Pancreas (tissue), 10 donors: ENCODE data around the gene TRAPPC5. TPM values are rescaled to one million over a fixed set of nuclear protein-coding genes. Genes with fewer than 3 reads are reported as not detected.

Experiments used
- ATAC-seq, 4 donors: fragments of 200-7000 bp; cut with Tn5 transposase; one replicate each; pipeline versions ENCODE4 v1.8.0 to v1.9.1; 2020; ENCODE audit warnings: mild to moderate bottlenecking in 4 of 4, moderate library complexity in 4 of 4
- DNase-seq, 6 donors: peaks; one replicate each; pipeline ENCODE4 v3.0.0-alpha.2; 2020
- FAIRE-seq: peaks from 2 replicates; lab custom pipeline; 2012; peaks lifted over from hg19 to GRCh38; lab: Jason Lieb, UNC
- H3K27ac ChIP-seq, 4 donors: fragments of 200-600 bp; sonication (generic); 1 replicate in 3 of 4; 2 replicates in 1 of 4; pipeline versions ENCODE4 v1.5.0 to v1.8.0; 2020
- H3K27me3 ChIP-seq, 4 donors: fragments of 200-600 bp; one replicate each; pipeline ENCODE4 v1.8.0; 2021
- H3K36me3 ChIP-seq, 3 donors: fragments of 200-600 bp; sonication (generic) in 1 of 3; one replicate each; pipeline versions ENCODE4 v1.5.0 to v1.8.0; 2020 to 2021
- H3K4me1 ChIP-seq, 3 donors: fragments of 200-600 bp; one replicate each; pipeline ENCODE4 v1.8.0; 2021
- H3K4me3 ChIP-seq, 4 donors: fragments of 200-600 bp; sonication (generic) in 2 of 4; one replicate each; pipeline versions ENCODE4 v1.5.0 to v1.8.0; 2020 to 2021
- H3K9me3 ChIP-seq, 4 donors: fragments of 200-600 bp; one replicate each; pipeline ENCODE4 v1.8.0; 2021
- CTCF ChIP-seq, 4 donors: fragments of 200-600 bp; sonication (generic) in 3 of 4; IDR thresholded peaks; one replicate each; pipeline versions ENCODE4 v1.5.0 to v1.8.0; 2021; ENCODE audit warnings: antibody characterized with exemption in 4 of 4
- WGBS, 2 donors: extraction: QIAGEN DNeasy Blood & Tissue Kit; methylation state at CpG; one replicate each; pipeline ENCODE4 v1.1.7; 2013; 5-methylcytosine and 5-hydroxymethylcytosine counted together
- intact Hi-C, 3 donors: fragments of 100-400 bp; cut with DNase I; formaldehyde crosslinking; loops; one replicate each; pipeline versions ENCODE4 v1.11.1 to v1.14.2; 2022
- polyA plus RNA-seq, 2 donors: library from polyadenylated mRNA; stranded (reverse); fragments of 200-250 nt; gene quantifications; one replicate each; pipeline ENCODE4 v1.2.3, GENCODE V29; 2013
- total RNA-seq, 6 donors: library from RNA; stranded (reverse); fragmentation: NEBNext Ultra II Directional in 4 of 6; extraction: Animal tissue kit (Norgen Biotek cat#: 25700) in 4 of 6; gene quantifications; one replicate each; pipeline versions ENCODE4 v1.2.1 to v1.2.4, GENCODE V29; 2021 to 2023
- donor health status: healthy with polysubstance abuse.
- donor health status: DM: no; HTN: no; CAD: no; lungs with moderate emphysema.
- donor health status: DM: no; HTN: no; CAD: no.
- donor health status: control.
- donor health status: control.
- donor health status: Bipolar disorder and iron deficiency.
- donor health status: DM: yes; HTN: yes; CAD: no.
- donor health status: DM: no; HTN: no; CAD: no.
- donor health status: DM: no; HTN: no; CAD: no.
- donor health status: DM: yes; HTN: yes; CAD: no.

Gene TRAPPC5
- total and polyA plus RNA-seq, 8 donors: 26.7 to 89.9 (median 43.9) TPM

- H3K27me3 ChIP-seq: peaks cover 0 to 6% (median 0%) of the 10 kb centered on the region in 4 donors
- no peak within 1 kb of the TSS for H3K4me3 ChIP-seq
- no peak within 1 kb of the TSS for H3K27ac ChIP-seq
- ATAC-seq (no peak), FAIRE-seq (no peak), DNase-seq (no peak)
- no peaks in the 10 kb centered on the region for H3K36me3 ChIP-seq
- H3K4me1 ChIP-seq: no peaks in the 10 kb centered on the region
- WGBS, 2 donors: 52 to 77% methylated on average over 9 of the region's 9 CpGs
- no peak for TF ChIP-seq CTCF (IDR thresholded peaks at IDR 0.05)
- no peaks in the 10 kb centered on the region for H3K9me3 ChIP-seq
- intact Hi-C loops: no loop called here
Measured at GRCh38 chr19:7668842-7669241, 11.8 kb upstream of the TRAPPC5 start, which contains the start of gene RETN. Gene RETN, plus strand, starts transcription at chr19:7669049. Its CDS starts 278 bp downstream, at chr19:7669327.

- Histone ChIP-seq H3K27ac (no peak overlapping the region), H3K9me3 (no peaks in the 10 kb centered on the region), H3K36me3 (no peaks in the 10 kb centered on the region), H3K4me1 (no peaks in the 10 kb centered on the region), H3K27me3 (peaks cover 0 to 6% (median 0%) of the 10 kb centered on the region in 4 donors), H3K4me3 (no peak overlapping the region)
- intact Hi-C loops: loop anchor here in 1 of 3 donors (10.0 kb wide), 2 partner anchors 135 to 305 kb away; no protein-coding TSS in a partner anchor
- no peak for FAIRE-seq
- no peak for TF ChIP-seq CTCF (IDR thresholded peaks at IDR 0.05)
- no peak for DNase-seq
- WGBS, 2 donors: 18 to 22% methylated on average over 8 to 9 of the region's 9 CpGs
- ATAC-seq: no peak
Measured at GRCh38 chr19:7669641-7670040, 11.0 kb upstream of the TRAPPC5 start.

DNA sequence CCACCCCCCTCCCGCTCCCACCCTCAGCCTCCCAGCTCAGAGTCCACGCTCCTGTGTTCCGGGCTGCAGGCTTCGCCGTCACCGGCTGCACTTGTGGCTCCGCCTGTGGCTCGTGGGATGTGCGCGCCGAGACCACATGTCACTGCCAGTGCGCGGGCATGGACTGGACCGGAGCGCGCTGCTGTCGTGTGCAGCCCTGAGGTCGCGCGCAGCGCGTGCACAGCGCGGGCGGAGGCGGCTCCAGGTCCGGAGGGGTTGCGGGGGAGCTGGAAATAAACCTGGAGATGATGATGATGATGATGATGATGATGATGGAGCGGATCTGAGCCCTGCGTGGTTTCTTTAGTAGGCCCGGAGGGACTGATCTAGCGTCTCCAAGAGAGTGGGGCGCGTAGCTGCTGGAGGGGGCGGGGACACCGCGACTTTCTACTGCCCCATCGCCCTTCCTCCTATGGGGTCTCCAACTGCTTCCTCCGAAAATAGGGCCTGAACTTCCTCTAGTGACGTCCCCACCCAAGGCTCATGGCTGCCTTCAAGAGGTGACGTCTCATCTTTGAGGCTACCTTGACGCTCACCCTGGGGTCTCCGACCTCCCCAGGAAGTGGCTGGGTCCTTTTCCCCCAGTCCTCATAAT lies 10.4 kb upstream of the TRAPPC5 start:
- intact Hi-C loops: loop anchor here in 1 of 3 donors (10.0 kb wide), 2 partner anchors 135 to 305 kb away; no protein-coding TSS in a partner anchor
- WGBS, 2 donors: 2% methylated on average over 38 to 43 of the region's 43 CpGs
- H3K9me3 ChIP-seq: no peaks in the 10 kb centered on the region
- no peak for DNase-seq
- no peak overlapping the region for H3K4me3 ChIP-seq
- TF ChIP-seq CTCF (IDR thresholded peaks at IDR 0.05): no peak
- no peak overlapping the region for H3K27ac ChIP-seq
- H3K27me3 ChIP-seq: peaks cover 0 to 6% (median 0%) of the 10 kb centered on the region in 4 donors
- peak in 1 of 4 donors; percentile 39 for ATAC-seq
- no peak for FAIRE-seq
- H3K36me3 ChIP-seq: no peaks in the 10 kb centered on the region
- no peaks in the 10 kb centered on the region for H3K4me1 ChIP-seq

GRCh38 chr19:7670790-7671189 lies 9.8 kb upstream of the TRAPPC5 start:
- FAIRE-seq: no peak

More at GRCh38 chr19:7670790-7671189, 9.8 kb upstream of the TRAPPC5 start:
- H3K27me3 ChIP-seq: peaks cover 0 to 6% (median 0%) of the 10 kb centered on the region in 4 donors
- H3K36me3 ChIP-seq: no peaks in the 10 kb centered on the region
- H3K4me3 ChIP-seq: no peak overlapping the region
- H3K27ac ChIP-seq: no peak overlapping the region
- ATAC-seq (no peak), DNase-seq (no peak)
- TF ChIP-seq CTCF (IDR thresholded peaks at IDR 0.05): no peak
- 21 to 22% methylated on average over 9 of the region's 9 CpGs for WGBS, 2 donors
- intact Hi-C loops: loop anchor here in 1 of 3 donors (10.0 kb wide), 2 partner anchors 134 to 306 kb away; no protein-coding TSS in a partner anchor
- H3K9me3 ChIP-seq: no peaks in the 10 kb centered on the region
- no peaks in the 10 kb centered on the region for H3K4me1 ChIP-seq
